ENCODE results near the gene ZNF483. TPM values are rescaled to one million over a fixed set of nuclear protein-coding genes. Genes with fewer than 3 reads are reported as not detected.

Gene ZNF483
- polyA plus RNA-seq, 1 of the 3 experiments (the other 2 are of a cell fraction): 0.53 TPM

GRCh38 chr9:111599092-111599954, 74.3 kb downstream of the ZNF483 start, which contains the start of gene PTGR1:
PTGR1 (minus strand) TSS chr9:111599647; CDS start chr9:111597422, 2,225 bp downstream.
- CTCF ChIA-PET: interaction anchor here (1.0 to 4.8 kb wide), 7 partner anchors 22 to 475 kb away, joined by 4 to 49 read pairs (median 7); partner anchors contain the start of gene DNAJC25
- H3K4me1 ChIP-seq (ENCODE audit: control insufficient read depth in 1 of 2, insufficient read depth in 2 of 2, low read depth in 1 of 2, low read length in 1 of 2): no peaks in the 10 kb centered on the region; a peak in 1 of 4 replicates
- no peaks in the 10 kb centered on the region for H3K27me3 ChIP-seq (ENCODE audit: insufficient read depth)
- peak within 1 kb of the TSS; percentile 62 for H3K9ac ChIP-seq
- peaks cover 7% of the 10 kb centered on the region for H3F3A ChIP-seq (replicated peaks; ENCODE audit: insufficient read depth)
- H4K20me1 ChIP-seq (ENCODE audit: insufficient read depth): no peaks in the 10 kb centered on the region
- peaks cover 10 to 20% of the 10 kb centered on the region in 2 experiments for H3K36me3 ChIP-seq (replicated peaks in 1 of 2; ENCODE audit: control insufficient read depth in 1 of 2, insufficient read depth in 2 of 2, low read length in 1 of 2)
- peak within 1 kb of the TSS; percentile 94 for H2AFZ ChIP-seq (ENCODE audit: low read depth)
- POLR2A ChIA-PET: no interaction called here
- peak within 1 kb of the TSS; percentile 92 for H3K4me2 ChIP-seq
- peak; percentile 82 for DNase-seq
- no peaks in the 10 kb centered on the region for H3K79me2 ChIP-seq (ENCODE audit: insufficient read depth)
- no peaks in the 10 kb centered on the region for H3K9me3 ChIP-seq
- H3K27ac ChIP-seq (ENCODE audit: low read depth in 2 of 2, low read length in 1 of 2): peak within 1 kb of the TSS; percentile 35 to 53; a peak in 3 of 4 replicates
- H3K9me2 ChIP-seq: no peaks in the 10 kb centered on the region
- TF ChIP-seq FOSL2 (IDR thresholded peaks at IDR 0.05; ENCODE audit: borderline replicate concordance, low read depth) (no peak), GATA2 (CRISPR knock-in tag; IDR thresholded peaks at IDR 0.05) (no peak), TAF1 (IDR thresholded peaks at IDR 0.05; ENCODE audit: borderline replicate concordance, low read depth, low read length) (peak; percentile 66; the same call in 1 of the 2 replicates), RFX5 (IDR thresholded peaks at IDR 0.05; ENCODE audit: low read length) (no peak), RCOR1 (IDR thresholded peaks at IDR 0.05; ENCODE audit: low read length) (no peak), TEAD4 (IDR thresholded peaks at IDR 0.05; ENCODE audit: borderline replicate concordance, insufficient read depth) (no peak), GABPA (IDR thresholded peaks at IDR 0.05; ENCODE audit: low read depth) (no peak), FOXJ3 (CRISPR knock-in tag; IDR thresholded peaks at IDR 0.05) (no peak), EP300 (IDR thresholded peaks at IDR 0.05; ENCODE audit: borderline replicate concordance in 1 of 2, low read depth in 1 of 2, low read length in 1 of 2) (no peak), CTCF (IDR thresholded peaks at IDR 0.05) (no peak), MEF2A (IDR thresholded peaks at IDR 0.05; ENCODE audit: borderline replicate concordance, low read depth) (no peak), MAX (IDR thresholded peaks at IDR 0.05; ENCODE audit: low read depth) (peak; percentile 50; the same call in 1 of the 2 replicates), POLR2AphosphoS5 (IDR thresholded peaks at IDR 0.05; ENCODE audit: low read depth, low read length) (0 out of 2 replicates have a peak, but pooled peaks have one; percentile 37), SIN3A (IDR thresholded peaks at IDR 0.05; ENCODE audit: borderline replicate concordance, low read depth, low read length) (no peak), TCF12 (IDR thresholded peaks at IDR 0.05) (no peak), JUND (IDR thresholded peaks at IDR 0.05) (no peak), NFIC (IDR thresholded peaks at IDR 0.05; ENCODE audit: borderline replicate concordance) (peak; percentile 8; the same call in 1 of the 2 replicates), USF2 (IDR thresholded peaks at IDR 0.05; ENCODE audit: borderline replicate concordance, low read depth, low read length) (no peak), RXRA (IDR thresholded peaks at IDR 0.05; ENCODE audit: borderline replicate concordance, low read depth) (no peak)
- TF ChIP-seq, protein P1, sequence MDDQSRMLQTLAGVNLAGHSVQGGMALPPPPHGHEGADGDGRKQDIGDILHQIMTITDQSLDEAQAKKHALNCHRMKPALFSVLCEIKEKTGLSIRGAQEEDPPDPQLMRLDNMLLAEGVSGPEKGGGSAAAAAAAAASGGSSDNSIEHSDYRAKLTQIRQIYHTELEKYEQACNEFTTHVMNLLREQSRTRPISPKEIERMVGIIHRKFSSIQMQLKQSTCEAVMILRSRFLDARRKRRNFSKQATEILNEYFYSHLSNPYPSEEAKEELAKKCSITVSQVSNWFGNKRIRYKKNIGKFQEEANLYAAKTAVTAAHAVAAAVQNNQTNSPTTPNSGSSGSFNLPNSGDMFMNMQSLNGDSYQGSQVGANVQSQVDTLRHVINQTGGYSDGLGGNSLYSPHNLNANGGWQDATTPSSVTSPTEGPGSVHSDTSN (IDR thresholded peaks at IDR 0.05): no peak
- 18% methylated on average over 54 of the region's 64 CpGs for WGBS (ENCODE audit: low lambda C conversion rate)
- H3K4me3 ChIP-seq (ENCODE audit: low read depth in 2 of 2, low read length in 1 of 2): peak within 1 kb of the TSS; percentile 54 to 75
